IMR-90 (cell line): ENCODE measurements around the gene CLDN10. TPM values are rescaled to one million over a fixed set of nuclear protein-coding genes. Genes with fewer than 3 reads are reported as not detected.

Experiments used
- ATAC-seq: fragments of 200-7000 bp; cut with Tn5 transposase; 2 replicates; pipeline ENCODE4 v1.9.1; 2020; ENCODE audit warnings: low read depth, mild to moderate bottlenecking, moderate library complexity
- BruUV-seq: library from RNA; stranded (reverse); fragments of 400-500 nt; replicated peaks from 2 replicates; lab custom pipeline; 2021; lab: Mats Ljungman, UMichigan
- CTCF ChIA-PET: fragments of 300-600 bp; formaldehyde crosslinking; extraction: SDS; loops from one replicate; lab custom pipeline; 2021; ENCODE audit warnings: antibody characterized with exemption; lab: Yijun Ruan, JAX
- POLR2A ChIA-PET: fragments of 300-600 bp; sonication (Branson Sonifier 250); formaldehyde crosslinking; loops from one replicate; lab custom pipeline; 2022; ENCODE audit warnings: antibody characterized with exemption; ENCODE audit not compliant: unreplicated experiment; lab: Charles Lee
- DNase-seq: peaks from one replicate; pipeline ENCODE4 v3.0.0; 2013
- H2AFZ ChIP-seq: replicated peaks from 2 replicates; pipeline ENCODE3; 2013; ENCODE audit warnings: low read length, mild to moderate bottlenecking; ENCODE audit not compliant: poor library complexity
- H2AK5ac ChIP-seq: 2 replicates; pipeline ENCODE4 v1.6.1; 2013; ENCODE audit warnings: low read depth, low read length, inconsistent platforms
- H2AK9ac ChIP-seq: replicated peaks from 2 replicates; pipeline ENCODE3; 2013; ENCODE audit warnings: mild to moderate bottlenecking, low read depth, low read length, moderate library complexity; ENCODE audit not compliant: poor library complexity
- H2BK120ac ChIP-seq: 2 replicates; pipeline ENCODE4 v1.6.1; 2013; ENCODE audit warnings: low read depth, low read length, inconsistent platforms
- H2BK15ac ChIP-seq: 3 replicates; pipeline ENCODE4 v1.6.1; 2013; ENCODE audit warnings: low read depth, low read length, inconsistent platforms
- H2BK20ac ChIP-seq: 2 replicates; pipeline ENCODE4 v1.6.1; 2013; ENCODE audit warnings: low read depth, mild to moderate bottlenecking, inconsistent platforms, low read length, moderate library complexity
- H2BK5ac ChIP-seq: 2 replicates; pipeline ENCODE4 v1.6.1; 2013; ENCODE audit warnings: mild to moderate bottlenecking, low read depth, low read length, inconsistent platforms; ENCODE audit not compliant: poor library complexity, severe bottlenecking
- H3K14ac ChIP-seq: replicated peaks from 2 replicates; pipeline ENCODE4 v1.6.1; 2013; ENCODE audit warnings: low read depth, low read length, inconsistent platforms
- H3K18ac ChIP-seq: 2 replicates; pipeline ENCODE4 v1.6.1; 2013; ENCODE audit warnings: low read depth, low read length, control low read depth
- H3K23ac ChIP-seq: 2 replicates; pipeline ENCODE4 v1.6.1; 2013; ENCODE audit warnings: low read depth, low read length, inconsistent platforms
- H3K27ac ChIP-seq: 2 replicates; pipeline ENCODE4 v1.5.1; 2013; ENCODE audit warnings: mild to moderate bottlenecking, control low read depth, low read length; ENCODE audit not compliant: insufficient read depth
- H3K27me3 ChIP-seq: 2 replicates; pipeline ENCODE4 v1.6.1; 2013; ENCODE audit warnings: low read length; ENCODE audit not compliant: control insufficient read depth, insufficient read depth
- H3K36me3 ChIP-seq: 2 replicates; pipeline ENCODE4 v1.6.1; 2013; ENCODE audit warnings: low read length, mixed read lengths; ENCODE audit not compliant: control insufficient read depth, insufficient read depth
- H3K4ac ChIP-seq: 2 replicates; pipeline ENCODE4 v1.6.1; 2013; ENCODE audit warnings: low read depth, low read length, inconsistent platforms
- H3K4me1 ChIP-seq: 2 replicates; pipeline ENCODE4 v1.6.1; 2013; ENCODE audit warnings: low read length, mixed read lengths; ENCODE audit not compliant: control insufficient read depth, insufficient read depth
- H3K4me2 ChIP-seq: 2 replicates; pipeline ENCODE4 v1.6.1; 2013; ENCODE audit warnings: low read depth, mild to moderate bottlenecking, control low read depth, low read length, moderate library complexity
- H3K4me3 ChIP-seq: 2 replicates; pipeline ENCODE4 v1.5.1; 2013; ENCODE audit warnings: low read depth, mild to moderate bottlenecking, control low read depth, low read length, moderate library complexity; ENCODE audit not compliant: insufficient read depth
- H3K56ac ChIP-seq: 2 replicates; pipeline ENCODE4 v1.6.1; 2013; ENCODE audit warnings: low read length, inconsistent platforms; ENCODE audit not compliant: insufficient read depth; ENCODE audit errors: extremely low read depth
- H3K79me1 ChIP-seq, 2 experiments: 2 replicates each; pipeline ENCODE4 v1.6.1; 2013; ENCODE audit warnings: low read length in 2 of 2, inconsistent platforms in 1 of 2, low read depth in 1 of 2
- H3K9ac ChIP-seq: 2 replicates; pipeline ENCODE4 v1.6.1; 2013; ENCODE audit warnings: low read depth, low read length, control low read depth
- H3K9me1 ChIP-seq: 2 replicates; pipeline ENCODE4 v1.6.1; 2013; ENCODE audit warnings: low read length, inconsistent platforms; ENCODE audit not compliant: insufficient read depth
- H3K9me3 ChIP-seq: 2 replicates; pipeline ENCODE4 v1.6.1; 2013; ENCODE audit warnings: low read length; ENCODE audit not compliant: control insufficient read depth, insufficient read depth
- H4K20me1 ChIP-seq: 2 replicates; pipeline ENCODE4 v1.6.1; 2013; ENCODE audit warnings: low read length, inconsistent platforms; ENCODE audit not compliant: insufficient read depth
- H4K5ac ChIP-seq: 2 replicates; pipeline ENCODE4 v1.6.1; 2013; ENCODE audit warnings: mild to moderate bottlenecking, low read depth, low read length, control low read depth
- H4K8ac ChIP-seq, 2 experiments: 2 replicates each; pipeline ENCODE4 v1.6.1; 2013; ENCODE audit warnings: low read depth in 2 of 2, low read length in 2 of 2, control low read depth in 1 of 2, inconsistent platforms in 1 of 2
- H4K91ac ChIP-seq: 2 replicates; pipeline ENCODE4 v1.6.1; 2013; ENCODE audit warnings: low read depth, low read length, inconsistent platforms; ENCODE audit not compliant: insufficient read depth
- CEBPB ChIP-seq: IDR thresholded peaks from 2 replicates; pipeline ENCODE4 v1.6.1; 2012; ENCODE audit warnings: low read depth, low read length, improper control_type of control experiment
- ELK1 ChIP-seq: fragments of 150-350 bp; IDR thresholded peaks from 2 replicates; pipeline ENCODE4 v1.6.1; 2016; ENCODE audit warnings: low read depth, mild to moderate bottlenecking, low read length, moderate library complexity, borderline replicate concordance
- FOS ChIP-seq: fragments of 150-350 bp; IDR thresholded peaks from 2 replicates; pipeline ENCODE4 v1.6.1; 2016; ENCODE audit warnings: low read depth, low read length
- MAZ ChIP-seq: IDR thresholded peaks from 2 replicates; pipeline ENCODE4 v1.6.1; 2012; ENCODE audit warnings: low read depth, mild to moderate bottlenecking, low read length, improper control_type of control experiment, moderate library complexity, borderline replicate concordance
- MXI1 ChIP-seq: IDR thresholded peaks from 2 replicates; pipeline ENCODE4 v1.6.1; 2012; ENCODE audit warnings: low read depth, mild to moderate bottlenecking, low read length, moderate library complexity, borderline replicate concordance
- POLR2A ChIP-seq: IDR thresholded peaks from 2 replicates; pipeline ENCODE4 v1.6.1; 2012; ENCODE audit warnings: mild to moderate bottlenecking, low read depth, low read length
- RCOR1 ChIP-seq: IDR thresholded peaks from 2 replicates; pipeline ENCODE4 v1.6.1; 2012; ENCODE audit warnings: mild to moderate bottlenecking, low read length, improper control_type of control experiment; ENCODE audit not compliant: insufficient replicate concordance
- RFX5 ChIP-seq: IDR thresholded peaks from 2 replicates; pipeline ENCODE4 v1.8.0; 2012; ENCODE audit warnings: low read depth, mild to moderate bottlenecking, low read length, moderate library complexity
- SMC3 ChIP-seq: fragments of 150-350 bp; IDR thresholded peaks from 2 replicates; pipeline ENCODE4 v1.6.1; 2016; ENCODE audit warnings: low read depth, mild to moderate bottlenecking, antibody characterized with exemption, low read length, moderate library complexity
- WGBS, 2 experiments: methylation state at CpG; one replicate each; pipeline versions ENCODE4 v1.1.5 to v1.1.7; 2013; ENCODE audit warnings: missing lambda C conversion rate in 2 of 2; ENCODE audit not compliant: insufficient read length in 1 of 2; ENCODE audit errors: extremely low coverage in 2 of 2; 5-methylcytosine and 5-hydroxymethylcytosine counted together
- dilution Hi-C: fragments of 300-500 bp; cut with HindIII; formaldehyde crosslinking; loops from one replicate; pipeline ENCODE4 v1.14.3; 2018; ENCODE audit warnings: low sequenced_read_pairs; ENCODE audit not compliant: unreplicated experiment
- in situ Hi-C: fragments of 300-500 bp; cut with MboI; formaldehyde crosslinking; loops from 3 replicates; pipeline ENCODE4 v1.14.3; 2019; ENCODE audit warnings: low sequenced_read_pairs, inconsistent platforms, mixed read lengths
- intact Hi-C: fragments of 100-400 bp; cut with micrococcal nuclease; formaldehyde crosslinking; loops from 2 replicates; pipeline ENCODE4 v1.10.0; 2022
- polyA plus RNA-seq, 3 experiments: library from polyadenylated mRNA; depleted of rRNA; stranded (reverse); fragments of >200 nt; gene quantifications; 2 replicates each; pipeline ENCODE4 v1.2.3, GENCODE V29; 2012; ENCODE audit warnings: low replicate concordance in 1 of 3
- total RNA-seq: library from RNA; depleted of rRNA; stranded (reverse); fragments of >200 nt; gene quantifications from 2 replicates; pipeline ENCODE4 v1.2.3, GENCODE V29; 2012

The CLDN10 gene
- total and polyA plus RNA-seq, 2 of the 4 experiments (the other 2 are of a cell fraction) = not detected

- no peak overlapping the region for H2BK5ac ChIP-seq
- no peaks in the 10 kb centered on the region for H3K27me3 ChIP-seq
- POLR2A ChIA-PET = no interaction called here
- no peak overlapping the region for H4K8ac ChIP-seq
- H3K4ac ChIP-seq = no peak overlapping the region
- H3K9ac ChIP-seq = no peak overlapping the region
- H2BK15ac ChIP-seq = no peak overlapping the region
- H3K14ac ChIP-seq = no peak overlapping the region
- no peak overlapping the region for H2AK9ac ChIP-seq
- no peak overlapping the region for H3K23ac ChIP-seq
- no peak overlapping the region for H3K56ac ChIP-seq
- no peak overlapping the region for H3K18ac ChIP-seq
- H2BK20ac ChIP-seq = no peak overlapping the region
- dilution Hi-C loops (no loop called here), in situ Hi-C loops (no loop called here), intact Hi-C loops (no loop called here)
- peaks cover 6% of the 10 kb centered on the region for H4K20me1 ChIP-seq
- H2AFZ ChIP-seq = no peak overlapping the region
- H3K36me3 ChIP-seq = peaks cover 33% of the 10 kb centered on the region
- H2AK5ac ChIP-seq = no peak overlapping the region
- H3K79me1 ChIP-seq = peaks cover 0 to 5% of the 10 kb centered on the region in 2 experiments; a peak in 1 of 4 replicates
- no peak overlapping the region for H2BK120ac ChIP-seq
- H3K4me3 ChIP-seq = no peak overlapping the region
- no TSS peak for BruUV-seq
- DNase-seq (no peak), ATAC-seq (no peak)
- H3K4me1 ChIP-seq = peaks cover 4% of the 10 kb centered on the region; the same call in 1 of the 2 replicates
- CTCF ChIA-PET = no interaction called here
- no peak for TF ChIP-seq ELK1
- no peak for TF ChIP-seq CEBPB
- no peak for TF ChIP-seq FOS
- no peak for TF ChIP-seq POLR2A
- no peak for TF ChIP-seq RFX5
- no peak for TF ChIP-seq SMC3
- TF ChIP-seq MAZ = no peak
- no peak for TF ChIP-seq MXI1
- TF ChIP-seq RCOR1 = no peak
- no peaks in the 10 kb centered on the region for H3K9me3 ChIP-seq
- H4K91ac ChIP-seq = no peak overlapping the region
- no peak overlapping the region for H3K27ac ChIP-seq
- H3K4me2 ChIP-seq = no peak overlapping the region
- H4K5ac ChIP-seq = no peak overlapping the region
- H3K9me1 ChIP-seq = peaks cover 16% of the 10 kb centered on the region
- no CpG with 5 or more reads among the region's 3 CpGs for WGBS, 2 experiments
These were observed 53.1 kb downstream of the CLDN10 start for GRCh38 chr13:95605448-95606125.
